ENCODE data around the gene SLC24A3. TPM values are rescaled to one million over a fixed set of nuclear protein-coding genes. Genes with fewer than 3 reads are reported as not detected.

The SLC24A3 gene
- total and polyA plus RNA-seq, 2 experiments from 2014 or later: 0.81 to 2.5 TPM

- H3K36me3 Mint-ChIP-seq (ENCODE audit: low read depth): no peaks in the 10 kb centered on the region; the same call in 2 of the 3 replicates
- no peak overlapping the region for H3K27ac ChIP-seq (ENCODE audit: low read depth)
- no peak overlapping the region for H2AFZ ChIP-seq
- no peaks in the 10 kb centered on the region for H3K4me1 Mint-ChIP-seq
- H3K4me1 ChIP-seq (ENCODE audit: insufficient read depth): no peaks in the 10 kb centered on the region
- no peak overlapping the region for H3K4me2 ChIP-seq
- no peaks in the 10 kb centered on the region for H3K79me2 ChIP-seq (replicated peaks; ENCODE audit: insufficient read depth)
- no peaks in the 10 kb centered on the region for H3K27me3 ChIP-seq (ENCODE audit: insufficient read depth)
- ATAC-seq: no peak
- no peak overlapping the region for H3K27ac Mint-ChIP-seq
- no peak for DNase-seq (ENCODE audit: low spot score)
- no peaks in the 10 kb centered on the region for H4K20me1 ChIP-seq (replicated peaks; ENCODE audit: insufficient read depth)
- H3F3A ChIP-seq (replicated peaks; ENCODE audit: low read depth): no peaks in the 10 kb centered on the region
- no peaks in the 10 kb centered on the region; the same call in 1 of the 2 replicates for H3K9me2 ChIP-seq (ENCODE audit: insufficient read depth)
- H3K27me3 Mint-ChIP-seq (ENCODE audit: insufficient read depth, low read depth, poor library complexity): peaks cover 3% of the 10 kb centered on the region
- H3K9me3 Mint-ChIP-seq: no peaks in the 10 kb centered on the region
- no peaks in the 10 kb centered on the region for H3K36me3 ChIP-seq (ENCODE audit: insufficient read depth)
- TF ChIP-seq, protein P1, sequence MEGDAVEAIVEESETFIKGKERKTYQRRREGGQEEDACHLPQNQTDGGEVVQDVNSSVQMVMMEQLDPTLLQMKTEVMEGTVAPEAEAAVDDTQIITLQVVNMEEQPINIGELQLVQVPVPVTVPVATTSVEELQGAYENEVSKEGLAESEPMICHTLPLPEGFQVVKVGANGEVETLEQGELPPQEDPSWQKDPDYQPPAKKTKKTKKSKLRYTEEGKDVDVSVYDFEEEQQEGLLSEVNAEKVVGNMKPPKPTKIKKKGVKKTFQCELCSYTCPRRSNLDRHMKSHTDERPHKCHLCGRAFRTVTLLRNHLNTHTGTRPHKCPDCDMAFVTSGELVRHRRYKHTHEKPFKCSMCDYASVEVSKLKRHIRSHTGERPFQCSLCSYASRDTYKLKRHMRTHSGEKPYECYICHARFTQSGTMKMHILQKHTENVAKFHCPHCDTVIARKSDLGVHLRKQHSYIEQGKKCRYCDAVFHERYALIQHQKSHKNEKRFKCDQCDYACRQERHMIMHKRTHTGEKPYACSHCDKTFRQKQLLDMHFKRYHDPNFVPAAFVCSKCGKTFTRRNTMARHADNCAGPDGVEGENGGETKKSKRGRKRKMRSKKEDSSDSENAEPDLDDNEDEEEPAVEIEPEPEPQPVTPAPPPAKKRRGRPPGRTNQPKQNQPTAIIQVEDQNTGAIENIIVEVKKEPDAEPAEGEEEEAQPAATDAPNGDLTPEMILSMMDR (conservative IDR thresholded peaks at IDR 0.05; ENCODE audit: low read depth in 2 of 2): no peak
- no peak overlapping the region for H3K4me3 ChIP-seq
- H3K4me3 Mint-ChIP-seq: no peak overlapping the region
These were observed 289.7 kb downstream of the SLC24A3 start for GRCh38 chr20:19502169-19502568.

GRCh38 chr20:19504251-19504650 is 291.8 kb downstream of the SLC24A3 start:
- H3K27me3 Mint-ChIP-seq (ENCODE audit: insufficient read depth, low read depth, poor library complexity): no peaks in the 10 kb centered on the region
- Histone ChIP-seq H3K4me3 (no peak overlapping the region), H3F3A (replicated peaks; ENCODE audit: low read depth) (no peaks in the 10 kb centered on the region), H4K20me1 (replicated peaks; ENCODE audit: insufficient read depth) (no peaks in the 10 kb centered on the region), H3K27ac (ENCODE audit: low read depth) (no peak overlapping the region), H3K4me2 (no peak overlapping the region), H3K27me3 (ENCODE audit: insufficient read depth) (no peaks in the 10 kb centered on the region), H3K79me2 (replicated peaks; ENCODE audit: insufficient read depth) (no peaks in the 10 kb centered on the region), H3K4me1 (ENCODE audit: insufficient read depth) (no peaks in the 10 kb centered on the region), H3K9me2 (ENCODE audit: insufficient read depth) (no peaks in the 10 kb centered on the region; the same call in 1 of the 2 replicates), H3K36me3 (ENCODE audit: insufficient read depth) (no peaks in the 10 kb centered on the region), H2AFZ (no peak overlapping the region)
- TF ChIP-seq EZH2phosphoT487 (IDR thresholded peaks at IDR 0.05; ENCODE audit: unreplicated experiment): no peak
- no peak for TF ChIP-seq ZNF331 (CRISPR knock-in tag; IDR thresholded peaks at IDR 0.05; ENCODE audit: low read depth)
- TF ChIP-seq POLR2AphosphoS5 (IDR thresholded peaks at IDR 0.05; ENCODE audit: low read depth): no peak
- DNase-seq (ENCODE audit: low spot score): no peak
- ATAC-seq: no peak
- H3K36me3 Mint-ChIP-seq (ENCODE audit: low read depth): no peaks in the 10 kb centered on the region
- no peak overlapping the region for H3K4me3 Mint-ChIP-seq
- H3K27ac Mint-ChIP-seq: no peak overlapping the region
- no peaks in the 10 kb centered on the region for H3K9me3 Mint-ChIP-seq
- H3K4me1 Mint-ChIP-seq: peaks cover 2% of the 10 kb centered on the region; the same call in 1 of the 3 replicates

GRCh38 chr20:19506021-19506420 is 293.6 kb downstream of the SLC24A3 start:
- no peaks in the 10 kb centered on the region; the same call in 1 of the 2 replicates for H3K9me2 ChIP-seq (ENCODE audit: insufficient read depth)
- no peak overlapping the region for H3K4me3 ChIP-seq
- no peaks in the 10 kb centered on the region for H3K4me1 ChIP-seq (ENCODE audit: insufficient read depth)
- no peaks in the 10 kb centered on the region for H3K36me3 ChIP-seq (ENCODE audit: insufficient read depth)
- no peaks in the 10 kb centered on the region for H3K27me3 ChIP-seq (ENCODE audit: insufficient read depth)
- no peaks in the 10 kb centered on the region for H3K27me3 Mint-ChIP-seq (ENCODE audit: insufficient read depth, low read depth, poor library complexity)
- peaks cover 8% of the 10 kb centered on the region for H3K4me1 Mint-ChIP-seq
- no peak overlapping the region for H3K4me2 ChIP-seq
- H3K4me3 Mint-ChIP-seq: no peak overlapping the region
- H4K20me1 ChIP-seq (replicated peaks; ENCODE audit: insufficient read depth): no peaks in the 10 kb centered on the region
- no peaks in the 10 kb centered on the region for H3K36me3 Mint-ChIP-seq (ENCODE audit: low read depth)
- H3K27ac Mint-ChIP-seq: no peak overlapping the region
- DNase-seq (ENCODE audit: low spot score): no peak
- no peaks in the 10 kb centered on the region for H3F3A ChIP-seq (replicated peaks; ENCODE audit: low read depth)
- H2AFZ ChIP-seq: no peak overlapping the region
- no peak overlapping the region for H3K27ac ChIP-seq (ENCODE audit: low read depth)
- ATAC-seq: no peak
- H3K79me2 ChIP-seq (replicated peaks; ENCODE audit: insufficient read depth): no peaks in the 10 kb centered on the region
- no peaks in the 10 kb centered on the region for H3K9me3 Mint-ChIP-seq
- TF ChIP-seq JUNB (IDR thresholded peaks at IDR 0.05; ENCODE audit: unreplicated experiment): no peak
- TF ChIP-seq STAT1 (IDR thresholded peaks at IDR 0.05; ENCODE audit: unreplicated experiment): no peak
- TF ChIP-seq EZH2 (IDR thresholded peaks at IDR 0.05; ENCODE audit: low read depth, unreplicated experiment): no peak
- no peak for TF ChIP-seq EZH2phosphoT487 (IDR thresholded peaks at IDR 0.05; ENCODE audit: unreplicated experiment)
- TF ChIP-seq ZNF114 (CRISPR knock-in tag; IDR thresholded peaks at IDR 0.05): no peak
- no peak for TF ChIP-seq ZNF331 (CRISPR knock-in tag; IDR thresholded peaks at IDR 0.05; ENCODE audit: low read depth)
- TF ChIP-seq, protein P2, sequence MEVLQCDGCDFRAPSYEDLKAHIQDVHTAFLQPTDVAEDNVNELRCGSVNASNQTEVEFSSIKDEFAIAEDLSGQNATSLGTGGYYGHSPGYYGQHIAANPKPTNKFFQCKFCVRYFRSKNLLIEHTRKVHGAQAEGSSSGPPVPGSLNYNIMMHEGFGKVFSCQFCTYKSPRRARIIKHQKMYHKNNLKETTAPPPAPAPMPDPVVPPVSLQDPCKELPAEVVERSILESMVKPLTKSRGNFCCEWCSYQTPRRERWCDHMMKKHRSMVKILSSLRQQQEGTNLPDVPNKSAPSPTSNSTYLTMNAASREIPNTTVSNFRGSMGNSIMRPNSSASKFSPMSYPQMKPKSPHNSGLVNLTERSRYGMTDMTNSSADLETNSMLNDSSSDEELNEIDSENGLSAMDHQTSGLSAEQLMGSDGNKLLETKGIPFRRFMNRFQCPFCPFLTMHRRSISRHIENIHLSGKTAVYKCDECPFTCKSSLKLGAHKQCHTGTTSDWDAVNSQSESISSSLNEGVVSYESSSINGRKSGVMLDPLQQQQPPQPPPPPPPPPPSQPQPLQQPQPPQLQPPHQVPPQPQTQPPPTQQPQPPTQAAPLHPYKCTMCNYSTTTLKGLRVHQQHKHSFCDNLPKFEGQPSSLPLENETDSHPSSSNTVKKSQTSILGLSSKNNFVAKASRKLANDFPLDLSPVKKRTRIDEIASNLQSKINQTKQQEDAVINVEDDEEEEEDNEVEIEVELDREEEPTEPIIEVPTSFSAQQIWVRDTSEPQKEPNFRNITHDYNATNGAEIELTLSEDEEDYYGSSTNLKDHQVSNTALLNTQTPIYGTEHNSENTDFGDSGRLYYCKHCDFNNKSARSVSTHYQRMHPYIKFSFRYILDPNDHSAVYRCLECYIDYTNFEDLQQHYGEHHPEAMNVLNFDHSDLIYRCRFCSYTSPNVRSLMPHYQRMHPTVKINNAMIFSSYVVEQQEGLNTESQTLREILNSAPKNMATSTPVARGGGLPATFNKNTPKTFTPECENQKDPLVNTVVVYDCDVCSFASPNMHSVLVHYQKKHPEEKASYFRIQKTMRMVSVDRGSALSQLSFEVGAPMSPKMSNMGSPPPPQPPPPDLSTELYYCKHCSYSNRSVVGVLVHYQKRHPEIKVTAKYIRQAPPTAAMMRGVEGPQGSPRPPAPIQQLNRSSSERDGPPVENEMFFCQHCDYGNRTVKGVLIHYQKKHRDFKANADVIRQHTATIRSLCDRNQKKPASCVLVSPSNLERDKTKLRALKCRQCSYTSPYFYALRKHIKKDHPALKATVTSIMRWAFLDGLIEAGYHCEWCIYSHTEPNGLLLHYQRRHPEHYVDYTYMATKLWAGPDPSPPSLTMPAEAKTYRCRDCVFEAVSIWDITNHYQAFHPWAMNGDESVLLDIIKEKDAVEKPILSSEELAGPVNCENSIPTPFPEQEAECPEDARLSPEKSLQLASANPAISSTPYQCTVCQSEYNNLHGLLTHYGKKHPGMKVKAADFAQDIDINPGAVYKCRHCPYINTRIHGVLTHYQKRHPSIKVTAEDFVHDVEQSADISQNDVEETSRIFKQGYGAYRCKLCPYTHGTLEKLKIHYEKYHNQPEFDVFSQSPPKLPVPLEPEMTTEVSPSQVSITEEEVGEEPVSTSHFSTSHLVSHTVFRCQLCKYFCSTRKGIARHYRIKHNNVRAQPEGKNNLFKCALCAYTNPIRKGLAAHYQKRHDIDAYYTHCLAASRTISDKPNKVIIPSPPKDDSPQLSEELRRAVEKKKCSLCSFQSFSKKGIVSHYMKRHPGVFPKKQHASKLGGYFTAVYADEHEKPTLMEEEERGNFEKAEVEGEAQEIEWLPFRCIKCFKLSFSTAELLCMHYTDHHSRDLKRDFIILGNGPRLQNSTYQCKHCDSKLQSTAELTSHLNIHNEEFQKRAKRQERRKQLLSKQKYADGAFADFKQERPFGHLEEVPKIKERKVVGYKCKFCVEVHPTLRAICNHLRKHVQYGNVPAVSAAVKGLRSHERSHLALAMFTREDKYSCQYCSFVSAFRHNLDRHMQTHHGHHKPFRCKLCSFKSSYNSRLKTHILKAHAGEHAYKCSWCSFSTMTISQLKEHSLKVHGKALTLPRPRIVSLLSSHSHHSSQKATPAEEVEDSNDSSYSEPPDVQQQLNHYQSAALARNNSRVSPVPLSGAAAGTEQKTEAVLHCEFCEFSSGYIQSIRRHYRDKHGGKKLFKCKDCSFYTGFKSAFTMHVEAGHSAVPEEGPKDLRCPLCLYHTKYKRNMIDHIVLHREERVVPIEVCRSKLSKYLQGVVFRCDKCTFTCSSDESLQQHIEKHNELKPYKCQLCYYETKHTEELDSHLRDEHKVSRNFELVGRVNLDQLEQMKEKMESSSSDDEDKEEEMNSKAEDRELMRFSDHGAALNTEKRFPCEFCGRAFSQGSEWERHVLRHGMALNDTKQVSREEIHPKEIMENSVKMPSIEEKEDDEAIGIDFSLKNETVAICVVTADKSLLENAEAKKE (CRISPR knock-in tag; IDR thresholded peaks at IDR 0.05): no peak
